Posterior vena cava (tissue), 2 donors: ENCODE results near the gene ASIC3. TPM values are rescaled to one million over a fixed set of nuclear protein-coding genes. Genes with fewer than 3 reads are reported as not detected.

Source experiments
- DNase-seq: peaks from one replicate; pipeline ENCODE4 v3.0.0-alpha.2; 2020; ENCODE audit warnings: low spot score
- intact Hi-C, 2 donors: fragments of 100-400 bp; cut with DNase I; formaldehyde crosslinking; loops; one replicate each; pipeline versions ENCODE4 v1.14.1 to v1.14.2; 2022 to 2023
- total RNA-seq, 2 donors: library from RNA; stranded (reverse); fragmentation: NEBNext Ultra II Directional; extraction: Animal tissue kit (Norgen Biotek cat#: 25700); gene quantifications; one replicate each; pipeline ENCODE4 v1.2.1, GENCODE V29; 2021
- donor health status: DM: yes; HTN: yes; CAD: no.
- donor health status: DM: yes; HTN: yes; CAD: no.

ASIC3 gene
- total RNA-seq, 2 donors from 2014 or later = 1.4 to 1.5 TPM

GRCh38 chr7:151062399-151063211 lies 14.3 kb downstream of the ASIC3 start:
- DNase-seq = peak; percentile 89
- intact Hi-C loops = no loop called here

- intact Hi-C loops = no loop called here
- no peak for DNase-seq
These were observed 14.9 kb downstream of the ASIC3 start for GRCh38 chr7:151063212-151063561.

GRCh38 chr7:151064454-151064853 lies 16.1 kb downstream of the ASIC3 start:
- intact Hi-C loops = no loop called here

DNA sequence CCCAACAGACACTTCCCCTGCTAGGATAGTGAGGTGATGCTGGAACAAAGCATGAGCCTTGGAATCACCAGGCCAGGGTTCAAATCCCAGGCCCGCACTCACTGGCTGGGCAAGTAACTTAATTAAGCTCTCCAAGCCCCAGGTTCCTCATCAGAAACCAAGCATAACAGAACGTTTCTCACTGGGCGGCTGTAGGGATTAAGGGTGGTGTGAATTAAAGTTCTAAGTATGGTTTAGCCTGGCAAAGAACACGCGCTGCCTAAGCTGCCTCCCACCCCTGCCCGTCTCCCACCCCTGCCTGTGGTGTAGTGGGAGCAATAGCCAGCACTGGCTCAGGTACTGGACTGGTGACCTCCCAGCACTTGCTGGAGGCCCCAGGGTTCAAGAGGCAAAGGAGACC lies 16.7 kb downstream of the ASIC3 start:
- no peak for DNase-seq
- intact Hi-C loops = no loop called here

More at GRCh38 chr7:151064454-151064853, 16.1 kb downstream of the ASIC3 start:
- DNase-seq = no peak

- intact Hi-C loops = no loop called here
- no peak for DNase-seq
These were observed 17.2 kb downstream of the ASIC3 start for GRCh38 chr7:151065516-151065915.

DNA sequence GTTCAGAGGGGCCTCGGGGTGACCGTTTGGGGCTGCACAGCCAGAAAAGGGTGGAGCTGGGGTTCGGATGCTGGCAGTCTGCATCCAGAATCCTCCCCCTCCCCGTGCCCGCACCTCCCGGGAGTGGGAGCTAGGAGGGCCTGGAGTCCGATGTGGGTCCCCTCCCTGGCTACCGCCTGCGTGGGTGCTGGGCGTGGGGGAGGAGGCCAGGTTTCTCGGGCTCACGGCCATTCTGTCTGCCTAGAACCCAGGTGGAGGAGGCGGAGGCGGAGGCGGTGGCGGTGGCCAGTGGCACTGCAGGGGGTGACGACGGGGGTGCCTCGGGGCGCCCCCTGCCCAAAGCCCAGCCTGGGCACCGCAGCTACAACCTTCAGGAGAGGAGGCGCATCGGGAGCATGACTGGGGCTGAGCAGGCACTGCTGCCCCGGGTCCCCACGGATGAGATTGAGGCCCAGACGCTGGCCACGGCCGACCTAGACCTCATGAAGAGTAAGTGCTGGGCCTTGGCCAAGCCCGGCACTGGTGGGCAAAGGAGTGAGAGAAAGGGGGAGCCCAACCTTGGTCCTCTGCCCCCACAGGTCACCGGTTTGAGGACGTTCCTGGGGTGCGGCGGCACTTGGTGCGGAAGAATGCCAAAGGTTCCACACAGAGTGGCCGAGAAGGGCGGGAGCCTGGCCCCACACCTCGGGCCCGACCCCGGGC lies 18.1 kb downstream of the ASIC3 start:
- intact Hi-C loops = no loop called here
- DNase-seq = no peak

- intact Hi-C loops = no loop called here
- DNase-seq = no peak
These were observed 19.9 kb downstream of the ASIC3 start for GRCh38 chr7:151068069-151068773.

GRCh38 chr7:151069841-151070573 lies 21.7 kb downstream of the ASIC3 start:
- DNase-seq = no peak
- intact Hi-C loops = no loop called here

GRCh38 chr7:151070574-151070960 lies 22.2 kb downstream of the ASIC3 start:
- no peak for DNase-seq
- intact Hi-C loops = no loop called here

- intact Hi-C loops = no loop called here
These were observed 22.9 kb downstream of the ASIC3 start for GRCh38 chr7:151071032-151071866.

GRCh38 chr7:151073990-151074389 lies 25.7 kb downstream of the ASIC3 start:
- no peak for DNase-seq
- intact Hi-C loops = no loop called here

More at GRCh38 chr7:151071032-151071866, 22.9 kb downstream of the ASIC3 start:
- DNase-seq = no peak

- intact Hi-C loops = no loop called here
- DNase-seq = no peak
These were observed 26.7 kb downstream of the ASIC3 start for GRCh38 chr7:151074817-151075661.

- DNase-seq = no peak
- intact Hi-C loops = no loop called here
These were observed 27.3 kb downstream of the ASIC3 start for GRCh38 chr7:151075662-151075971.

DNA sequence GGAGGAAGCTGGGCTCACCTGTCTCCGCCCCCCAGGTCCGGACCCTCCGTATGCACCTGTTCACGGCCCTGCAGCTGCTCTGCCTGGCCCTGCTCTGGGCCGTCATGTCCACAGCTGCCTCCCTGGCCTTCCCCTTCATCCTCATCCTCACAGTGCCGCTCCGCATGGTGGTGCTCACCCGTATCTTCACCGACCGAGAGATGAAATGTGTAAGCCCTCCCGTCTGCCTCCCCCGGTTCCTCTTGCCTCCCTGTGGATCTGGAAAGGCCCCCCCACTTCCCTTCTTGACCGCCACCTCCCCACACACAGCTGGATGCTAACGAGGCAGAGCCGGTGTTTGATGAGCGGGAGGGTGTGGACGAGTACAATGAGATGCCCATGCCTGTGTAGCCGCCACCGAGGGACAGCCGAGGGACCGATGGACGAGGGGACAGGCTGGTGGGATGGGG lies 27.7 kb downstream of the ASIC3 start:
- intact Hi-C loops = no loop called here

GRCh38 chr7:151076863-151077704 lies 28.8 kb downstream of the ASIC3 start:
- intact Hi-C loops = no loop called here
- no peak for DNase-seq

More for the DNA sequence above, 27.7 kb downstream of the ASIC3 start:
- no peak for DNase-seq

DNA sequence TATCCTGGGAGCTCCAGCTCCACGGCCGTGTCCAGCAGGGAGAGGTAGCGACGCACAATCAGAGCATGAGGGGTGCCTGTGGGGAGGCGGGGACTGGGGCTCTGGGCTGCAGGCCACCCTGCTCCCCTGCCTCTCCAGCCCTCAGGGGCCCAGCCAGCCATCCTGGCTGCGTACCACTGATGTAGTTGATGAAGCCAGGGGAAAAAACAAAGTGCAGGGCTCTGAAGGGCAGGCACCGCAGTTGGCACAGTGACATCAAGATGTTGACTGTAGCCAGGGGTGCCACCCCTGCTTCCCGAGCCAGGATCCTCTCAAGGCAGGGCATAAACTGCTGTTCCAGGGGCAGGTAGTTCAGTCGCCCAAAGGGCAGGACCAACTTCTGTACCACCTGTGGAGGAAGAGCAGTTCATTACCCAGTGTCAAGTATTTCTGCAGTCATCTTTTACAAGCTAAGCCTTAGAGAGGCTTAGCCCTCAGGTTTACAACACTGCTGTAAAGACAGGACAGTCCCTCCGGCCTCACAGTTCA lies 29.4 kb downstream of the ASIC3 start:
- intact Hi-C loops = no loop called here
- no peak for DNase-seq
